Neutrophil (primary cell): ENCODE results near the gene FLT1.

ENCODE experiments used
- H3K27ac ChIP-seq: fragments of 200-600 bp; sonication (generic); 2 replicates; pipeline ENCODE4 v1.5.1; 2016; ENCODE audit warnings: mild to moderate bottlenecking, moderate library complexity
- H3K27me3 ChIP-seq: fragments of 200-600 bp; sonication (generic); 2 replicates; pipeline ENCODE4 v1.6.0; 2016; ENCODE audit warnings: mild to moderate bottlenecking
- H3K36me3 ChIP-seq: fragments of 200-600 bp; sonication (generic); 2 replicates; pipeline ENCODE4 v1.5.1; 2017
- H3K4me1 ChIP-seq, 2 experiments: fragments of 200-600 bp in 1 of 2; sonication (generic) in 1 of 2; 1 replicate in 1 of 2; 2 replicates in 1 of 2; pipeline versions ENCODE4 v1.5.1 to v1.6.1; 2013 to 2016; ENCODE audit warnings: low read depth in 1 of 2, low read length in 1 of 2, mild to moderate bottlenecking in 1 of 2, moderate library complexity in 1 of 2; ENCODE audit not compliant: control insufficient read depth in 1 of 2, insufficient read depth in 1 of 2
- H3K4me3 ChIP-seq, 2 experiments: fragments of 200-600 bp in 1 of 2; sonication (generic) in 1 of 2; 1 replicate in 1 of 2; 2 replicates in 1 of 2; pipeline ENCODE4 v1.5.1; 2013 to 2016; ENCODE audit warnings: low read depth in 1 of 2, low read length in 1 of 2, mild to moderate bottlenecking in 1 of 2, moderate library complexity in 1 of 2
- H3K9me3 ChIP-seq: fragments of 200-600 bp; sonication (generic); 2 replicates; pipeline ENCODE4 v1.5.1; 2016
- TF ChIP-seq, protein P1 (sequence below): fragments of 200-600 bp; sonication (generic); IDR thresholded peaks from 2 replicates; pipeline ENCODE4 v1.5.1; 2016; ENCODE audit warnings: antibody characterized with exemption

FLT1 gene

DNA sequence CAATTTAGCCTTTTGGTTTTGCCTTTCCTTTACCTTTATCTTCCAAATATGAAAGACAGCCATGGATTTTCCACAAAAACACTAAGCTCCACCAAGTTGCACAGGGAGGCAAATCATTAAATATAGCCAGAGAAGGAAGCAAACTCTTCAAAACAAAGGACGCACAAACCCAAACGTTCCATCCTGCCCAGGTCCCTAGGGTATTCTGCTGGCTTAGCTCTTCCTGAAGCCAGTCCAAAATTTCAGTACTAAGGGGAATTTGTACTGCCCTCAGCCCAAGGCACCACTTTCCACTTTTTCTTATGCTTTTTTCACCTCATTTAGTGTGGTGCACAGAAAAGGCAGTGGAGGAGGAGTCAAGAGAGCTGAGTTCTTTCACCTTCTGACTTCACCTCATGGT lies 169.9 kb downstream of the FLT1 start:
- H3K27ac ChIP-seq = no peak overlapping the region
- peaks cover 47% of the 10 kb centered on the region for H3K27me3 ChIP-seq
- H3K9me3 ChIP-seq = no peaks in the 10 kb centered on the region
- H3K4me1 ChIP-seq = peaks cover 0 to 5% of the 10 kb centered on the region in 2 experiments
- no peak overlapping the region for H3K4me3 ChIP-seq
- TF ChIP-seq, protein P1, sequence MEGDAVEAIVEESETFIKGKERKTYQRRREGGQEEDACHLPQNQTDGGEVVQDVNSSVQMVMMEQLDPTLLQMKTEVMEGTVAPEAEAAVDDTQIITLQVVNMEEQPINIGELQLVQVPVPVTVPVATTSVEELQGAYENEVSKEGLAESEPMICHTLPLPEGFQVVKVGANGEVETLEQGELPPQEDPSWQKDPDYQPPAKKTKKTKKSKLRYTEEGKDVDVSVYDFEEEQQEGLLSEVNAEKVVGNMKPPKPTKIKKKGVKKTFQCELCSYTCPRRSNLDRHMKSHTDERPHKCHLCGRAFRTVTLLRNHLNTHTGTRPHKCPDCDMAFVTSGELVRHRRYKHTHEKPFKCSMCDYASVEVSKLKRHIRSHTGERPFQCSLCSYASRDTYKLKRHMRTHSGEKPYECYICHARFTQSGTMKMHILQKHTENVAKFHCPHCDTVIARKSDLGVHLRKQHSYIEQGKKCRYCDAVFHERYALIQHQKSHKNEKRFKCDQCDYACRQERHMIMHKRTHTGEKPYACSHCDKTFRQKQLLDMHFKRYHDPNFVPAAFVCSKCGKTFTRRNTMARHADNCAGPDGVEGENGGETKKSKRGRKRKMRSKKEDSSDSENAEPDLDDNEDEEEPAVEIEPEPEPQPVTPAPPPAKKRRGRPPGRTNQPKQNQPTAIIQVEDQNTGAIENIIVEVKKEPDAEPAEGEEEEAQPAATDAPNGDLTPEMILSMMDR = no peak
- no peaks in the 10 kb centered on the region for H3K36me3 ChIP-seq

DNA sequence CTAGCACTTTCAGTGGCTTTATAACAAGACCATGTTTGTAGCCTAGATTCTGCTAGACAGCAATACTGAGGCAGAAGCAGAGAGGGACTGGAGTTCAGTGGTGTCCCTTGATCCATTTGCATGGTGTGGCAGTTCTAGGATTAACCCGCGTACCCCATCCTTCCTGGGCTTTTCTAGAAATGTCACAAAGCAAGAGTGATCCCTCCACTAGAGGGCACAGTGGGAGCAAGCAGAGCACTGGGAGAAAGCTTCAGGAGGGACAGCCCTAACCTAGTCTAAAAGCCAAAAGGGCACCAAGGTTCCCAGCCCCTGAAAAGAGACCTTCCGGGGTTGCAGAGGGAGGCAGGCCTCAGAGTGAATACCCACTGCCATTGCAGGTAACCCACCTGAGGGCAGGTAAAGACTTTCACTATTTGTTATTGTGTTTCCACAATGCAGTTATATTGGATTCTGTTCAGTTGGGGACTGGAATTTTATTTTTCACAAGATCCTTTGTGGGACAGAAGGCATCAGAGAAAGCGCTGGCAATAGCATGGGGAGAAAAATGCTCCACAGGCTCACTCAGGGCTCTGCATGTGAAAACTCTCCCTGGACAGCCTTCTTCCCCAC lies 170.6 kb downstream of the FLT1 start:
- peaks cover 0 to 3% of the 10 kb centered on the region in 2 experiments for H3K4me1 ChIP-seq

DNA sequence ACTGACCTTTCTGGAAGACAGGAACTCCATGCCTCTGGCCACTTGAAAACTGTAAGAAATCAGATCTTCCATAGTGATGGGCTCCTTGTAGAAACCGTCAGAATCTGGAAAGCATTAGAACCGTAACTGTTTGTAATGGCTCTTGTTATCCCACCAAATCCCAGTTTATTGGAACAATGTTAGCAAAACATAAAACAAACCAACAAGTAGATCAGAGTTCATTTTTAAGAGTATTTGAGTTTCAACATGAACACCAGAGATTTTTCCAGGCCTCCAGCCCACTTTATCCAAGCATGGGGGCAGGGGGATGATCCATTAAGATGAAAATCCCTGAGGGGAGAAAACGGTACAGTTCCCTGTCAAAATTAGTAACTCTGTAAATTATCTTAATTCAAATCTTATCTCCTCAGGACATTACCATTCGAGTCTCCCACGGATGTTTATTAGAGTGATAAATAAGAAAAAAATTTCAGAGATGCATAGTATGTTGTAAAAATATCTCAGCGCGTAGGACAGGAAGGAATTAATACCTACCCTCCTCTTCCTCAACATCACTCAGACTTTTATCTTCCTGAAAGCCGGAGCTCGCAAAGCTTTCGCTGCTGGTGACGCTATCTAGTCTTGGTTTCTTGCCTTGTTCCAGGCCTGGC lies 172.5 kb downstream of the FLT1 start:
- Histone ChIP-seq H3K36me3 (no peaks in the 10 kb centered on the region), H3K4me3 (no peak overlapping the region), H3K9me3 (no peaks in the 10 kb centered on the region), H3K27me3 (peaks cover 35% of the 10 kb centered on the region), H3K4me1 (no peaks in the 10 kb centered on the region), H3K27ac (no peak overlapping the region)
- TF ChIP-seq, protein P1 = no peak

More for the DNA sequence above, 170.6 kb downstream of the FLT1 start:
- H3K9me3 ChIP-seq = no peaks in the 10 kb centered on the region
- TF ChIP-seq, protein P1 = peak; percentile 39
- no peak overlapping the region for H3K27ac ChIP-seq
- H3K36me3 ChIP-seq = no peaks in the 10 kb centered on the region
- no peak overlapping the region for H3K4me3 ChIP-seq
- H3K27me3 ChIP-seq = peaks cover 47% of the 10 kb centered on the region

DNA sequence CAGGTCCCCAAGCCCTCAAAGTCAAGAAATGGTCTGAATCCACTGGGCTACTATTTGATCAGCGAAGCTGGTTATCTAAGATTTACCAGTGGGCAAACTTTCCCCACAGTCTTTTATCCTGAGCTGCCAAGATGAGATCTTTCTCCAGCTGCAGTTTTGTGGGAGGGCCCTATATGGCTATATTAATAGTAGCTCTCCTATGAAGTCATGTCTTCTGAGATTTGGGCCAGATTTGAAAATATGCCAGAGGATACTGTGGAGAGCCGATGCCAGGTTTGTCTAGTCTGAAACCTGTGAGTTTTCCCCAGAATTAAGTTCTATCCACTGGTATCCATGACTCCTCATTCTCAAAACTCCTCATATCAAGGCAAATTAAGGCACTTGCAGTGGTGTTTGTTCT lies 173.2 kb downstream of the FLT1 start:
- H3K36me3 ChIP-seq = no peaks in the 10 kb centered on the region

DNA sequence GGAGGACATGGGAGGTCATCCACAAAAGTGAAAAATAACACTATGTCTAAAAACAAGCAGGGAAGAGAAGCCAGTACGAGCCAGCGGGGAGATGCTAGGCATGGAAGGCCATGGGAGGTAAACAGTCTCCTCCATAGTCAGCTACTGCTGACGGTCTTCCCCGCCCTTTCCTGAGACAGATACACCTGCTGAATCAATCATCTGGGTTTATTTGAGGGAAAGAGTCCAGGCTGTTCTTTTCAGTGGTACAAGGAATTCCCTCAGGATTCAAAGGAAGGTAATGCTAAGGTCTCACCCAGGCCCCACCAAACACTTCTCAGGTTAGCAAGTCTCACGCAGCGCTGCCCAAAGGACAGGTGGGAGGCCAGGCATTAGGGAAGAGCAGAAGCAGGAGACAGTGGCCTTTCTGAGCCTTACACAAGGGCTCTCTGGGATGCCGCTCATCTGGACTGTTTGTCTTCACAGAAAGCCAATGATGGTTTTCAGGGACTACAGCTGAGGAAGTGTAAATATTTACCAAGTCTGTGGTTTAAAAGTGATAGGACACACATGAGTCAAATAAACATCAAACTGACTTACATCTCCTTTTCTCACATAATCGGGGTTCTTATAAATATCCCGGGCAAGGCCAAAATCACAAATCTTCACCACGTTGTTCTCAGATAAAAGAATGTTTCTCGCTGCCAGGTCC lies 173.9 kb downstream of the FLT1 start:
- no peaks in the 10 kb centered on the region for H3K36me3 ChIP-seq
- TF ChIP-seq, protein P1 = no peak
- H3K4me3 ChIP-seq = no peak overlapping the region

More for the DNA sequence above, 173.2 kb downstream of the FLT1 start:
- H3K27me3 ChIP-seq = peaks cover 29% of the 10 kb centered on the region
- no peaks in the 10 kb centered on the region for H3K4me1 ChIP-seq
- H3K27ac ChIP-seq = no peak overlapping the region
- TF ChIP-seq, protein P1 = no peak
- H3K4me3 ChIP-seq = no peak overlapping the region
- H3K9me3 ChIP-seq = no peaks in the 10 kb centered on the region

More for the DNA sequence above, 173.9 kb downstream of the FLT1 start:
- peaks cover 25% of the 10 kb centered on the region for H3K27me3 ChIP-seq
- H3K9me3 ChIP-seq = no peaks in the 10 kb centered on the region
- H3K27ac ChIP-seq = no peak overlapping the region
- no peaks in the 10 kb centered on the region for H3K4me1 ChIP-seq
